Heart right ventricle (tissue), 16 donors: ENCODE results near the gene FBLN5. TPM values are rescaled to one million over a fixed set of nuclear protein-coding genes. Genes with fewer than 3 reads are reported as not detected.

Source experiments
- ATAC-seq, 8 donors: fragments of 200-7000 bp; cut with Tn5 transposase; one replicate each; pipeline ENCODE4 v1.9.1; 2020; ENCODE audit warnings: mild to moderate bottlenecking in 8 of 8, moderate library complexity in 8 of 8, moderate number of reproducible peaks in 1 of 8
- DNase-seq, 2 donors: peaks; one replicate each; pipeline ENCODE4 v3.0.0-alpha.2; 2020
- H3K27ac ChIP-seq, 10 donors: fragments of 200-600 bp; sonication (generic) in 2 of 10; one replicate each; pipeline versions ENCODE4 v1.5.0 to v1.8.0; 2020 to 2022; ENCODE audit warnings: mild to moderate bottlenecking in 3 of 10
- H3K27me3 ChIP-seq, 7 donors: fragments of 200-600 bp; one replicate each; pipeline ENCODE4 v1.8.0; 2021 to 2022; ENCODE audit warnings: mild to moderate bottlenecking in 2 of 7
- H3K36me3 ChIP-seq, 9 donors: fragments of 200-600 bp; sonication (generic) in 1 of 9; one replicate each; pipeline versions ENCODE4 v1.5.0 to v1.8.0; 2020 to 2022; ENCODE audit warnings: mild to moderate bottlenecking in 2 of 9
- H3K4me1 ChIP-seq, 9 donors: fragments of 200-600 bp; sonication (generic) in 1 of 9; one replicate each; pipeline versions ENCODE4 v1.5.0 to v1.8.0; 2020 to 2022; ENCODE audit warnings: mild to moderate bottlenecking in 4 of 9
- H3K4me3 ChIP-seq, 10 donors: fragments of 200-600 bp; sonication (generic) in 2 of 10; one replicate each; pipeline versions ENCODE4 v1.5.0 to v1.8.0; 2020 to 2022; ENCODE audit warnings: mild to moderate bottlenecking in 7 of 10, moderate library complexity in 2 of 10
- H3K9me3 ChIP-seq, 11 donors: fragments of 200-600 bp in 10 of 11; sonication (generic) in 2 of 11; one replicate each; pipeline versions ENCODE4 v1.5.0 to v1.8.0; 2013 to 2022; ENCODE audit warnings: mild to moderate bottlenecking in 2 of 11, control low read depth in 1 of 11, moderate library complexity in 1 of 11
- WGBS, 2 donors: extraction: QIAGEN DNeasy Blood & Tissue Kit; methylation state at CpG; one replicate each; pipeline ENCODE4 v1.1.7; 2013; ENCODE audit warnings: inconsistent platforms in 1 of 2; 5-methylcytosine and 5-hydroxymethylcytosine counted together
- intact Hi-C, 10 donors: fragments of 100-400 bp; cut with DNase I; formaldehyde crosslinking; loops; one replicate each; pipeline versions ENCODE4 v1.11.1 to v1.14.2; 2022
- polyA plus RNA-seq, 2 donors: library from polyadenylated mRNA; stranded (reverse); fragments of 200-250 nt; gene quantifications; one replicate each; pipeline ENCODE4 v1.2.3, GENCODE V29; 2013
- total RNA-seq, 10 donors: library from RNA; stranded (reverse); fragmentation: NEBNext Ultra II Directional in 3 of 10; extraction: Animal tissue kit (Norgen Biotek cat#: 25700) in 3 of 10; gene quantifications; one replicate each; pipeline versions ENCODE4 v1.2.1 to v1.2.4, GENCODE V29; 2021 to 2023
- TF ChIP-seq, protein P1 (sequence below), 9 donors: fragments of 200-600 bp; sonication (generic) in 2 of 9; IDR thresholded peaks; one replicate each; pipeline versions ENCODE4 v1.5.0 to v1.8.0; 2021 to 2022; ENCODE audit warnings: antibody characterized with exemption in 9 of 9, mild to moderate bottlenecking in 5 of 9, moderate library complexity in 1 of 9
- donor health status: Arrhythmogenic right ventricular cardiomyopathy.
- donor health status: ischemic (EF 13 %, LVEDD 7.1; RV severe dilation, severe dysfunction).
- donor health status: healthy with polysubstance abuse.
- donor health status: DM: no; HTN: yes; CAD: no.
- donor health status: DM: no; HTN: no; CAD: no.
- donor health status: ischemic (EF 25% LVEDD 6.9; RV normal size, moderate dysfunction).
- donor health status: ischemic (EF 25% LVEDD 5.7; RV mildly dilated, moderate dysfunction).
- donor health status: healthy.
- donor health status: DM: yes; HTN: yes; CAD: no.
- donor health status: Ischemic cardiomyopathy.
- donor health status: ischemic (EF 35%, LVEDD 5.7; RV mildly dilated, moderate dysfunction).
- donor health status: nonischemic (EF 11% LVEDD 7.7; RV severe dilation, severe dysfunction).
- donor health status: DM: yes; HTN: yes; CAD: no.
- donor health status: PGD.
- donor health status: ischemic (EF 29% LVEDD 5.4; RV normal size, mild dysfunction).
- donor health status: nonischemic (EF 23%, LVEDD 6.1; RV moderate dilation, normal function).

Gene FBLN5
- total and polyA plus RNA-seq, 12 donors = 25.3 to 91.5 (median 41.7) TPM

DNA sequence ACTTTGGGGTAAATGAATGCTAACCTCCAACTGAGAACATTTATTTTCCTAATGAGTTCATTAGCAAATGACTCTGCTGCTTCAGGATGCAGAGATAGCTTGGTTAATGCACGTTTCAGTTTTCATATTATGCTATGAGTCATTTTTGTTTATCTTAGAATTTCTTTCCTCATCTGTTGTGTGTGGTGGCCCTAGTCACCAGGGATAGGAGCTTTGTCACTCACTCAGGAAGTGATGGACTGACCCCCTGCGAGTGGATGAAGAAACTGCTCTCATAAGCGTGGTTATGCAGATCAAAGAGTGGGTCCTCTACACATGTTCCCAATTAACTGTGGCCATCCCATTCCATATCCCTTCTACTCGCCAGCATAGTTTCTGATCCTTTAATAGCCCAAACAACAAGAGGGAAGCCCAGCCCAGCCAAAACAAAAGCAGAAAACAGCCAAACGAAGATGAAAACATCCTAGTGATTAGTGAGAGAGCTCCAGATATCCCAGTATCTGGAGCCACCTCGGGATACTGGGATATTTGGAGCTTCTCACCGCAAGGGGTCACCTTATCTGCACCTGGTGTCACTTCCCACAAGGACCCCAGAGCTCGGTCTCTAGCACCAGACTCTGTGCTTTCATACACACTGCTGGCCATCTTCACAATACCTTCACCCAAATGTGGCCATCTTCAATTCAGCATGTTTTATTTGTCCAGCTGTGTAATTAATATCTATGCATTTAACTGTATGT, 88.8 kb downstream of the FBLN5 start:
- H3K9me3 ChIP-seq = no peaks in the 10 kb centered on the region
- no peak overlapping the region for H3K27ac ChIP-seq
- H3K27me3 ChIP-seq = peaks cover 0 to 5% (median 0%) of the 10 kb centered on the region in 7 donors
- intact Hi-C loops = no loop called here
- ATAC-seq (peak in 4 of 8 donors; percentile 23 to 51 (median 36)), DNase-seq (no peak)
- 19% methylated on average over 8 of the region's 8 CpGs for WGBS, 2 donors
- peaks cover 0 to 3% (median 0%) of the 10 kb centered on the region in 9 donors for H3K36me3 ChIP-seq
- TF ChIP-seq, protein P1, sequence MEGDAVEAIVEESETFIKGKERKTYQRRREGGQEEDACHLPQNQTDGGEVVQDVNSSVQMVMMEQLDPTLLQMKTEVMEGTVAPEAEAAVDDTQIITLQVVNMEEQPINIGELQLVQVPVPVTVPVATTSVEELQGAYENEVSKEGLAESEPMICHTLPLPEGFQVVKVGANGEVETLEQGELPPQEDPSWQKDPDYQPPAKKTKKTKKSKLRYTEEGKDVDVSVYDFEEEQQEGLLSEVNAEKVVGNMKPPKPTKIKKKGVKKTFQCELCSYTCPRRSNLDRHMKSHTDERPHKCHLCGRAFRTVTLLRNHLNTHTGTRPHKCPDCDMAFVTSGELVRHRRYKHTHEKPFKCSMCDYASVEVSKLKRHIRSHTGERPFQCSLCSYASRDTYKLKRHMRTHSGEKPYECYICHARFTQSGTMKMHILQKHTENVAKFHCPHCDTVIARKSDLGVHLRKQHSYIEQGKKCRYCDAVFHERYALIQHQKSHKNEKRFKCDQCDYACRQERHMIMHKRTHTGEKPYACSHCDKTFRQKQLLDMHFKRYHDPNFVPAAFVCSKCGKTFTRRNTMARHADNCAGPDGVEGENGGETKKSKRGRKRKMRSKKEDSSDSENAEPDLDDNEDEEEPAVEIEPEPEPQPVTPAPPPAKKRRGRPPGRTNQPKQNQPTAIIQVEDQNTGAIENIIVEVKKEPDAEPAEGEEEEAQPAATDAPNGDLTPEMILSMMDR (IDR thresholded peaks at IDR 0.05) = no peak
- H3K4me1 ChIP-seq = peaks cover 0 to 39% (median 5%) of the 10 kb centered on the region in 9 donors
- no peak overlapping the region for H3K4me3 ChIP-seq

DNA sequence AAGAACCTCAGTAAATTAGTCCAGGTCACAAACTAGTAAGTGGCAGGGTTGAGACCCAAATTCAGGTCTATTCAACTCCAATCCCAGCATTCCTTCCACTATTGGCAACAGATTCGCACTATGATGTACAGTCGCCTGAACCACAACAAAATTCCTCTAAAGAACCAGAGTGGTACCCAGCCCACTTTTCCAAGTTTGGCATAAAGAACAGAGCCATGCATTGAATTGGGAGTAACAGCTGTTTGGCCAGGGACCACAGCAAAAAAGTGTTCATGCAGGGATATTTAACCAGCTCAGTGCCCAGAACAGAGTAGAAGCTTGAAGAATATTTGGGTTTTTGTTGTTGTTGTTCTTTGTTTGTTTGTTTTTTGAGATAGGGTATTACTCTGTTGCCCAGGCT, 89.9 kb downstream of the FBLN5 start:
- WGBS, 2 donors = 95 to 97% methylated on average over 2 of the region's 2 CpGs
- peaks cover 0 to 3% (median 0%) of the 10 kb centered on the region in 9 donors for H3K36me3 ChIP-seq
- intact Hi-C loops = no loop called here

DNA sequence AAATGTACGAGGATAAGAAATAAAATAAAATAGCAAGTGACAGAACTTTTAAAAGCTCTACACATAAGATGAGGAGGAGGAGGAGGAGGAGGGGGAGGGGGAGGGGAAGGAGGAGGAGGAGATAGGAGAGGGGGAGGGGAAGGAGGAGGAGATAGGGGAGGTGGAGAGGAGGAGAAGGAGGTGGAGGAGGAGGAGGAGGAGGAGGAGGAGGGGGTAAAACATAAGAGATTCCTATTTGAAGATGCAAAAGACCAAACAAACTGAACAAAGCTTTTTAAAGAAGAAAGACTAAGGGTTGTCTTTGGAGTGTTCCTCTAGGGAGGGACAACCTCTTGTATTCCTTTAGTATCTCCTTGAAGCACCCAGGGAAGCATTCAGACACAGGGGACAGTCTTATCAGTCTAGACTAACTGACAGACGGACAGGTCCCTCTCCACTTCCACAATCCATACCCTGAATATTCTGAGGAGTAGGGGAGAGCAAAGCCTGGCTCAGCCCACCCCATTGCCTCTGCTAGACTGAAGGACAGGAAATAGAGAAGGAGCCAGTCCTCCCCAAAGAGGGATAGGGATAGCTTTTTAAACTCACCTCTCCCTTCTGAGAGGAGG, 93.1 kb downstream of the FBLN5 start:
- peaks cover 0 to 24% (median 5%) of the 10 kb centered on the region in 9 donors for H3K4me1 ChIP-seq
- ATAC-seq (no peak), DNase-seq (no peak)
- TF ChIP-seq, protein P1 (IDR thresholded peaks at IDR 0.05) = no peak
- H3K27ac ChIP-seq = peak overlapping the region in 3 of 10 donors; percentile 35 to 71 (median 49)
- 46 to 48% methylated on average over 2 of the region's 2 CpGs for WGBS, 2 donors
- H3K9me3 ChIP-seq = no peaks in the 10 kb centered on the region
- no peaks in the 10 kb centered on the region for H3K36me3 ChIP-seq
- H3K27me3 ChIP-seq = peaks cover 0 to 3% (median 0%) of the 10 kb centered on the region in 7 donors
- intact Hi-C loops = no loop called here
- no peak overlapping the region for H3K4me3 ChIP-seq

More for the DNA sequence above, 89.9 kb downstream of the FBLN5 start:
- TF ChIP-seq, protein P1 (IDR thresholded peaks at IDR 0.05) = no peak
- peaks cover 0 to 39% (median 5%) of the 10 kb centered on the region in 9 donors for H3K4me1 ChIP-seq
- no peak overlapping the region for H3K4me3 ChIP-seq
- no peak overlapping the region for H3K27ac ChIP-seq
- peaks cover 0 to 5% (median 0%) of the 10 kb centered on the region in 7 donors for H3K27me3 ChIP-seq
- no peak for ATAC-seq
- no peak for DNase-seq
- H3K9me3 ChIP-seq = no peaks in the 10 kb centered on the region

DNA sequence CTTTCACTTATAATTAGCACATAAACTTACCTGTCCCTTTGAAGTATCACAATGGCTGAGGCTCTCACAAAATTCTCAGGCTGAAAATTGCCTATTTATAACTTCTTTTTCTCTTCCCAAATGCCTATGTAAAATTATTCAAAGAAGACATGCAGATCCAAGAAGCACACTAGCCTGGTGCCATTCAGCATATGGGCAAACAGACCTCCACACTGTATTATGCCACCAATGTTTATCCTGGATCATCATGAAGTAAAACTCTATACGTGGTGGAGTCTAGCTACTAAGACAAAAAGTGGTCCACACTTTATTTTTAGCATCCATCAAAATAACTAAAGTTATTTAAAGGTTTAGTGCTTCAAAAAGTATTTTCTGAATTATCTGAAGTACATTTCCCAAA, 95.9 kb downstream of the FBLN5 start:
- ATAC-seq (no peak), DNase-seq (no peak)
- Histone ChIP-seq H3K9me3 (no peaks in the 10 kb centered on the region), H3K4me1 (peaks cover 0 to 21% (median 5%) of the 10 kb centered on the region in 9 donors), H3K27me3 (peaks cover 0 to 10% (median 0%) of the 10 kb centered on the region in 7 donors), H3K27ac (no peak overlapping the region), H3K36me3 (no peaks in the 10 kb centered on the region), H3K4me3 (no peak overlapping the region)
- intact Hi-C loops = no loop called here
- TF ChIP-seq, protein P1 (IDR thresholded peaks at IDR 0.05) = no peak
- WGBS, 2 donors = 36 to 39% methylated on average over 1 of the region's 1 CpG
